Kasumi-1 (cell line): Measurements from ENCODE around the gene ZNF316.

Experiments used
- DNase-seq, 2 experiments: peaks; one replicate each; lab custom pipeline; 2025; lab: John Stamatoyannopoulos, UW

Gene ZNF316

GRCh38 chr7:6691609-6692106 is 54.5 kb downstream of the ZNF316 start:
- DNase-seq, result no peak

- no peak for DNase-seq
These were observed 63.7 kb downstream of the ZNF316 start for GRCh38 chr7:6700793-6701192.

GRCh38 chr7:6701860-6702259 is 64.7 kb downstream of the ZNF316 start:
- DNase-seq, result no peak
